Activated CD8-positive, alpha-beta T cell treated with anti-CD3 and anti-CD28 coated beads for 36 hours (primary cell): ENCODE measurements around the gene GGT1. TPM values are rescaled to one million over a fixed set of nuclear protein-coding genes. Genes with fewer than 3 reads are reported as not detected.
"Not testable (repeated sequence)": the region's sequence is repeated elsewhere in the genome, so short reads cannot be mapped to it uniquely, and the experiment has no call there.

Experiments used
- ATAC-seq: fragments of 200-7000 bp; cut with Tn5 transposase; one replicate; pipeline ENCODE4 v1.10.0; 2021; ENCODE audit warnings: mild to moderate bottlenecking, moderate library complexity
- CTCF ChIA-PET: fragments of 350-600 bp; sonication (Branson Sonifier 250); formaldehyde crosslinking; loops from one replicate; lab custom pipeline; 2021; ENCODE audit warnings: antibody characterized with exemption; lab: Charles Lee
- POLR2A ChIA-PET: fragments of 350-600 bp; sonication (Branson Sonifier 250); formaldehyde crosslinking; loops from one replicate; lab custom pipeline; 2021; ENCODE audit warnings: antibody characterized with exemption; lab: Charles Lee
- DNase-seq: peaks from one replicate; pipeline ENCODE4 v3.0.0-alpha.2; 2020
- H3K27ac Mint-ChIP-seq: one replicate; pipeline ENCODE4 v1.8.0; 2021; ENCODE audit warnings: mild to moderate bottlenecking, mixed read lengths
- H3K27me3 Mint-ChIP-seq: one replicate; pipeline ENCODE4 v1.8.0; 2021; ENCODE audit warnings: mixed read lengths
- H3K36me3 Mint-ChIP-seq: one replicate; pipeline ENCODE4 v1.8.0; 2021; ENCODE audit warnings: low read depth, mixed read lengths
- H3K4me1 Mint-ChIP-seq: one replicate; pipeline ENCODE4 v1.8.0; 2021; ENCODE audit warnings: low read depth, mixed read lengths
- H3K4me3 Mint-ChIP-seq: one replicate; pipeline ENCODE4 v1.8.0; 2021; ENCODE audit warnings: mild to moderate bottlenecking, moderate library complexity, mixed read lengths
- H3K9me3 Mint-ChIP-seq: one replicate; pipeline ENCODE4 v1.8.0; 2021; ENCODE audit warnings: mixed read lengths
- intact Hi-C: fragments of 100-400 bp; cut with micrococcal nuclease; formaldehyde crosslinking; loops from one replicate; pipeline ENCODE4 v1.10.0; 2022
- total RNA-seq, 2 experiments: library from RNA; stranded (reverse); gene quantifications; one replicate each; pipeline ENCODE4 v1.2.3, GENCODE V29; 2021
- TF ChIP-seq, protein P1 (sequence below): fragments of 200-600 bp; IDR thresholded peaks from one replicate; pipeline ENCODE4 v1.8.0; 2022; ENCODE audit warnings: antibody characterized with exemption, mild to moderate bottlenecking

GGT1 gene
- total RNA-seq, 2 experiments from 2014 or later, result 15.6 to 17.8 TPM

DNA sequence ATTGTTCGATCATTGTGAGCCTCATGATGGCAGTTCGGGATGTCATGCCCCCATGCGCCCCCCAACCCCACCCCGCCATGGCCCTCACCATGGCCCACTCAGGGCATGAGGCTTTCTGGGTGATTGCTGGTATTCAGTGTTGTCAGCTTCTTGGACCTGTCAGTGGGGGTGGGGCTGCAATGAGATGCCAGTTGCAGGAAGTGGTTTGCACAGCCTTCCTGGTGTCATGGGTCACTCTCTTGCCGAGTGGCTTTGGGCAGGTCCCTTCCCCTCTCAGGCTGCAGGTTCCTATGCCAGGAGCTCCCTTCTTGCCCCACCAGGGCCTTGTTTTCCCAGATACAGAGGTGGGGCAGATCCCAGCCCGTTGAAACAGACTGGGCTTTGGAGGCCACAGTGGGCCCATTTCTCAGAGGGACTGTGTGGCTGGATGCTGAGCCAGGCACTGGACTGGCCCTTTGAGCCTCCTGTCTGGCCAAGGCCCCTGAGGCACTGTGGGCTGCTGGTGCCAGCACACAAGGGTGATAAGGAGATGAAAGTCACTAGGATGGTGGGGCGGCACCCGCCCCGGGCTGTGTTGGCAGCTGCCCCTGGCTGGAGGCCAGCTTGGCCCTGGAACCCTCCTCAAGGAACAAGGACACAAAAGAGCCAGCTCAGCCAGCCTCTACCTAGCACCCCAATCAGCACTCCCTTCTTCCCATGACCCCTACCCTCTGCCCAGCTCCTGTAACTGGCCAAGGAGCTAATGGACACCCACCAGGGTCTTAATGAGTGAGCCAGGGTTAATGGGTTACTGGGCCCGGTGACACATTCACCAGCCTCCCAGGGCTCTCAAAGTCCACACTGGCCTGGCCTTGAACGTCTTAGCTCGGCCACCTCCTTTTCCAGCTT is 1.5 kb upstream of the GGT1 start:
- ChIA-PET CTCF (no interaction called here), POLR2A (interaction anchor here (1.1 kb wide), 1 partner anchor 14 kb away, joined by 3 read pairs; no protein-coding TSS in a partner anchor)
- no peak overlapping the region for H3K4me3 Mint-ChIP-seq
- H3K36me3 Mint-ChIP-seq, result no peaks in the 10 kb centered on the region
- DNase-seq (peak; percentile 40), ATAC-seq (no peak)
- no peaks in the 10 kb centered on the region for H3K27me3 Mint-ChIP-seq
- TF ChIP-seq, protein P1, sequence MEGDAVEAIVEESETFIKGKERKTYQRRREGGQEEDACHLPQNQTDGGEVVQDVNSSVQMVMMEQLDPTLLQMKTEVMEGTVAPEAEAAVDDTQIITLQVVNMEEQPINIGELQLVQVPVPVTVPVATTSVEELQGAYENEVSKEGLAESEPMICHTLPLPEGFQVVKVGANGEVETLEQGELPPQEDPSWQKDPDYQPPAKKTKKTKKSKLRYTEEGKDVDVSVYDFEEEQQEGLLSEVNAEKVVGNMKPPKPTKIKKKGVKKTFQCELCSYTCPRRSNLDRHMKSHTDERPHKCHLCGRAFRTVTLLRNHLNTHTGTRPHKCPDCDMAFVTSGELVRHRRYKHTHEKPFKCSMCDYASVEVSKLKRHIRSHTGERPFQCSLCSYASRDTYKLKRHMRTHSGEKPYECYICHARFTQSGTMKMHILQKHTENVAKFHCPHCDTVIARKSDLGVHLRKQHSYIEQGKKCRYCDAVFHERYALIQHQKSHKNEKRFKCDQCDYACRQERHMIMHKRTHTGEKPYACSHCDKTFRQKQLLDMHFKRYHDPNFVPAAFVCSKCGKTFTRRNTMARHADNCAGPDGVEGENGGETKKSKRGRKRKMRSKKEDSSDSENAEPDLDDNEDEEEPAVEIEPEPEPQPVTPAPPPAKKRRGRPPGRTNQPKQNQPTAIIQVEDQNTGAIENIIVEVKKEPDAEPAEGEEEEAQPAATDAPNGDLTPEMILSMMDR, result no peak
- H3K4me1 Mint-ChIP-seq, result peaks cover 19% of the 10 kb centered on the region
- intact Hi-C loops, result no loop called here
- H3K9me3 Mint-ChIP-seq, result no peaks in the 10 kb centered on the region
- no peak overlapping the region for H3K27ac Mint-ChIP-seq

GRCh38 chr22:24602105-24602749 is 766 bp upstream of the GGT1 start:
- POLR2A ChIA-PET, H3K27ac Mint-ChIP-seq, H3K36me3 Mint-ChIP-seq, H3K9me3 Mint-ChIP-seq, H3K4me3 Mint-ChIP-seq, DNase-seq, ATAC-seq, H3K27me3 Mint-ChIP-seq, intact Hi-C loops, CTCF ChIA-PET: not testable (repeated sequence)
- peaks cover 19% of the 10 kb centered on the region for H3K4me1 Mint-ChIP-seq

DNA sequence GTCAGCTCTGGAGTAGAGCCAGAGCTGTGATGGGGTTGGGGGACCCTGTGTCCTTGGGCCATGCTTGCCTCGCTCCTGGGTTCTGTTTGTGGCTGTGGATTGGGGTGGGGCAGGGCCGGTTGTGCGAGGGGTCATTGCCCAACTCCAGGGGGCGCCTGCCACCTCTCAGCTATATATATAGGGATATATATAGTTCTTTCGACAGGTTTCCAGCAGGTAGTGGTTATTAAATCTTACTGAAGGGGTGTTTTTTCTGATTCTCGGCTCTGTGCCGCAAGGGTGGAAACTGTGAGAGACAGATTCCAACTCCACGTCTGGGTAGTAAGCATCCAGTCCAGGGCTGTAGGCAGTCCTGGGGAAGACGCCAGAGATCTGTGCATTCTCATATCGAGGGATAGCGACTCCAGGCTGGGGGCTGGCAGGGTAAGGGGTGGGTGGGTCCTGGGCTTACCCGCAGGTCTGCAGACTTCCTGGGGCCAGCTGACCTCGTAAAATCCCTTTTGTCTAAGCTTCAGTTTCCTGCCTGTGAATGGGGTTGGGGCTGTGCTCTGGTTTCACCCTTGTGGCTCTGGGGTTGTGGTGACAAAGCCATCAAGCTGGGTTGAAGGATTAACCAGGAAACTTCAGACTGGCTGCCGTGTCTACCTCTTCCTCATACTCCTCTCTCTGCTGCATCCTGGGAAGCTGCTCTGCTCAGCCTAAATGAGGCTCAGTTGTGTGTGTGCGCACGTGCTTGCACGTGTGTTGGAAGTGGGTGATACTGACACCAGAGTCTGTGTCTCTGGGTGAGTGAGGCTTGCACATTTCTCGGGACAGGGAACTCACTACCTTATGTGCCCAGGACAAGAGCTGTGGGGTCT is 1.0 kb downstream of the GGT1 start:
- H3K9me3 Mint-ChIP-seq, POLR2A ChIA-PET, CTCF ChIA-PET, intact Hi-C loops, H3K36me3 Mint-ChIP-seq, H3K27me3 Mint-ChIP-seq: not testable (repeated sequence)
- peak; percentile 51 for ATAC-seq
- H3K27ac Mint-ChIP-seq, result peak overlapping the region; percentile 76
- H3K4me1 Mint-ChIP-seq, result peaks cover 26% of the 10 kb centered on the region
- peak overlapping the region; percentile 31 for H3K4me3 Mint-ChIP-seq
- DNase-seq, result peak; percentile 64
- TF ChIP-seq, protein P1, result peak; percentile 24

- CTCF ChIA-PET, H3K9me3 Mint-ChIP-seq, ATAC-seq, H3K27me3 Mint-ChIP-seq, POLR2A ChIA-PET, H3K36me3 Mint-ChIP-seq, intact Hi-C loops, H3K4me3 Mint-ChIP-seq: not testable (repeated sequence)
- peak; percentile 11 for DNase-seq
- Mint-ChIP-seq H3K27ac (peak overlapping the region; percentile 49), H3K4me1 (peaks cover 24% of the 10 kb centered on the region)
Observed at GRCh38 chr22:24606340-24606739, 3.3 kb downstream of the GGT1 start.

DNA sequence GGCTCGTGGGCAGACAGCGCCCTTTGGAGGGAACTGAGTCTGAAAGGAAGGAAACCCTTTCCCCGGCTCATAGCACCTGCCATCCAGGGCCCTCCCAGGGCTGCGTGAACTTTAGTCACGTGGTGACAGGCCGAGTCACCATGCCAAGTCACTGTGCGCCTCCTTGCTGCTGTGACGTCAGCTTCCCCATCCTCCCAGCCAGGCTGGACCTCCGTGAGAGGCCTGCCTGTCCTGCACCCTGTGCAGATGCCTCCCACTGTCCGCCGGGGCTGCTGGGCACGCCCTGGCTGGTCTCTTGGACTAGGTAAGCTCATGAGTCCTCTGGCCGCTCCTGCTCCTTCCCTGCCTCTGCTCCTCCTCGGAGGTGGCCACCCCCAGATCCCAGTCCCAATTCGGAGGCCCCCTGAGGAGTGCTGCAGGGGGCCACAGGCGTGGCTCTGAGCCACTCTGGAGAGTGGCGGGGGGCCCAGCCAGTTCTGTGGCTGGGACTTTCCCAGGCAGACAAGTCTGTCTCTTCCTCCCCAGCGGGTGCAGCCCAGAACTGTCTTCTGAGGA is 4.5 kb downstream of the GGT1 start:
- ATAC-seq, result peak; percentile 73
- Mint-ChIP-seq H3K4me3 (peak overlapping the region; percentile 79), H3K4me1 (peaks cover 22% of the 10 kb centered on the region), H3K27ac (peak overlapping the region; percentile 96)
- peak; percentile 76 for DNase-seq
- H3K27me3 Mint-ChIP-seq, intact Hi-C loops, H3K36me3 Mint-ChIP-seq, POLR2A ChIA-PET, CTCF ChIA-PET, H3K9me3 Mint-ChIP-seq: not testable (repeated sequence)

- intact Hi-C loops, DNase-seq, ATAC-seq, H3K9me3 Mint-ChIP-seq, POLR2A ChIA-PET, CTCF ChIA-PET, H3K27ac Mint-ChIP-seq, H3K36me3 Mint-ChIP-seq, H3K27me3 Mint-ChIP-seq: not testable (repeated sequence)
- peaks cover 20% of the 10 kb centered on the region for H3K4me1 Mint-ChIP-seq
- H3K4me3 Mint-ChIP-seq, result peak overlapping the region; percentile 79
Observed at GRCh38 chr22:24608327-24608726, 5.3 kb downstream of the GGT1 start.

GRCh38 chr22:24609888-24610287 is 6.9 kb downstream of the GGT1 start:
- ATAC-seq, DNase-seq, H3K27ac Mint-ChIP-seq, H3K4me1 Mint-ChIP-seq, H3K4me3 Mint-ChIP-seq, H3K36me3 Mint-ChIP-seq, H3K9me3 Mint-ChIP-seq, intact Hi-C loops, CTCF ChIA-PET, H3K27me3 Mint-ChIP-seq, POLR2A ChIA-PET: not testable (repeated sequence)

- H3K4me3 Mint-ChIP-seq, H3K4me1 Mint-ChIP-seq, POLR2A ChIA-PET, ATAC-seq, intact Hi-C loops, H3K9me3 Mint-ChIP-seq, CTCF ChIA-PET, H3K27me3 Mint-ChIP-seq, H3K27ac Mint-ChIP-seq, DNase-seq, H3K36me3 Mint-ChIP-seq: not testable (repeated sequence)
Observed at GRCh38 chr22:24614794-24615193, 11.8 kb downstream of the GGT1 start.

DNA sequence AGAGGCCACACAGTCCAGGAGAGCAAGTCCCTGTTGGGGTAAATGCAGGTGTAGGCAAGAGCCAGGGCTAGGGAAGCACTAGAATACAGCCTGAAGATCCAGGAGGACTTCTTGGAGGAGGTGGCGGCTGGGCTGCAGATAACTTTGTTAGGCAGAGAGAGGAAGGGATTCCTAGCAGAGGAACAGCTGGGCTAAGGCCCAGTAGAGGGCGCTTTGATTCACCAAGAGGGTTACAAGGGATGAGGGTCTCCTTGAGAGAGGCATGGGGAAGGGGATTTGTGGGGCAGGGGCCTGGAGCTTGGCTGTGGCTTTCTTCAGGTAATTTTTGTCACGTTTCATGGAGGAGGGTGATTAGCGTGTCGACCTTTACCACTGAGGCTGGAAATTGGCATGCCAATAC is 18.3 kb downstream of the GGT1 start:
- POLR2A ChIA-PET, H3K4me1 Mint-ChIP-seq, H3K27ac Mint-ChIP-seq, CTCF ChIA-PET, H3K4me3 Mint-ChIP-seq, intact Hi-C loops, ATAC-seq, H3K27me3 Mint-ChIP-seq, DNase-seq, H3K9me3 Mint-ChIP-seq, H3K36me3 Mint-ChIP-seq: not testable (repeated sequence)
